Upper lobe of left lung (tissue), 4 donors: Measurements from ENCODE around the gene KNDC1.

Experiments
- CTCF ChIP-seq, 6 experiments: fragments of 450-650 bp in 4 of 6; fragments of 200-600 bp in 2 of 6; sonication (generic) in 2 of 6; IDR thresholded peaks; one replicate each; pipeline ENCODE4 v1.5.1; 2016 to 2019; ENCODE audit warnings: antibody characterized with exemption in 6 of 6
- EP300 ChIP-seq, 4 donors: sonication (generic); formaldehyde crosslinking; IDR thresholded peaks; one replicate each; pipeline ENCODE4 v1.5.1; 2017; ENCODE audit warnings: antibody characterized with exemption in 4 of 4, control low read depth in 2 of 4
- POLR2A ChIP-seq, 4 donors: fragments of 450-650 bp; IDR thresholded peaks; one replicate each; pipeline ENCODE4 v1.5.1; 2016 to 2017; ENCODE audit warnings: antibody characterized with exemption in 4 of 4, mild to moderate bottlenecking in 2 of 4
- POLR2AphosphoS5 ChIP-seq, 2 donors: sonication (generic); formaldehyde crosslinking; IDR thresholded peaks; one replicate each; pipeline ENCODE4 v1.5.1; 2017; ENCODE audit warnings: antibody characterized with exemption in 2 of 2

- TF ChIP-seq CTCF (IDR thresholded peaks at IDR 0.05): no peak
- no peak for TF ChIP-seq POLR2A (IDR thresholded peaks at IDR 0.05)
- TF ChIP-seq EP300 (IDR thresholded peaks at IDR 0.05): no peak
- TF ChIP-seq POLR2AphosphoS5 (IDR thresholded peaks at IDR 0.05): no peak
Measured at GRCh38 chr10:133125901-133126300, 34.1 kb upstream of the KNDC1 start.
